Osteocyte (in vitro differentiated cells): ENCODE measurements around the gene PABPC1L. TPM values are rescaled to one million over a fixed set of nuclear protein-coding genes. Genes with fewer than 3 reads are reported as not detected.

Experiments
- DNase-seq: peaks from one replicate; pipeline ENCODE4 v3.0.0; 2021; ENCODE audit warnings: mixed read lengths; ENCODE audit not compliant: unreplicated experiment; ENCODE audit errors: extremely low spot score
- H3K27ac Mint-ChIP-seq: one replicate; pipeline ENCODE4 v1.8.0; 2021; ENCODE audit warnings: mild to moderate bottlenecking, mixed read lengths; ENCODE audit not compliant: unreplicated experiment
- H3K27me3 Mint-ChIP-seq: one replicate; pipeline ENCODE4 v1.8.0; 2021; ENCODE audit warnings: mixed read lengths; ENCODE audit not compliant: unreplicated experiment
- H3K36me3 Mint-ChIP-seq: one replicate; pipeline ENCODE4 v1.8.0; 2021; ENCODE audit warnings: mixed read lengths; ENCODE audit not compliant: unreplicated experiment
- H3K4me1 Mint-ChIP-seq: one replicate; pipeline ENCODE4 v1.8.0; 2021; ENCODE audit warnings: mixed read lengths; ENCODE audit not compliant: unreplicated experiment
- H3K4me3 Mint-ChIP-seq: one replicate; pipeline ENCODE4 v1.8.0; 2021; ENCODE audit warnings: mild to moderate bottlenecking, moderate library complexity, mixed read lengths; ENCODE audit not compliant: unreplicated experiment
- H3K9me3 Mint-ChIP-seq: one replicate; pipeline ENCODE4 v1.8.0; 2021; ENCODE audit warnings: mixed read lengths; ENCODE audit not compliant: unreplicated experiment
- total RNA-seq: library from RNA; stranded (reverse); gene quantifications from 2 replicates; pipeline ENCODE4 v1.2.1, GENCODE V29; 2021
- TF ChIP-seq, protein P1 (sequence below): fragments of 200-600 bp; sonication (generic); IDR thresholded peaks from 2 replicates; pipeline ENCODE4 v1.5.0; 2021; ENCODE audit warnings: antibody characterized with exemption, mild to moderate bottlenecking, moderate library complexity

PABPC1L gene
- total RNA-seq, 1 donor from 2014 or later = 65.3 TPM

- DNase-seq = no peak
- Mint-ChIP-seq H3K27me3 (no peaks in the 10 kb centered on the region), H3K9me3 (no peaks in the 10 kb centered on the region), H3K4me3 (no peak overlapping the region), H3K4me1 (peaks cover 44% of the 10 kb centered on the region), H3K27ac (no peak overlapping the region), H3K36me3 (no peaks in the 10 kb centered on the region)
- TF ChIP-seq, protein P1, sequence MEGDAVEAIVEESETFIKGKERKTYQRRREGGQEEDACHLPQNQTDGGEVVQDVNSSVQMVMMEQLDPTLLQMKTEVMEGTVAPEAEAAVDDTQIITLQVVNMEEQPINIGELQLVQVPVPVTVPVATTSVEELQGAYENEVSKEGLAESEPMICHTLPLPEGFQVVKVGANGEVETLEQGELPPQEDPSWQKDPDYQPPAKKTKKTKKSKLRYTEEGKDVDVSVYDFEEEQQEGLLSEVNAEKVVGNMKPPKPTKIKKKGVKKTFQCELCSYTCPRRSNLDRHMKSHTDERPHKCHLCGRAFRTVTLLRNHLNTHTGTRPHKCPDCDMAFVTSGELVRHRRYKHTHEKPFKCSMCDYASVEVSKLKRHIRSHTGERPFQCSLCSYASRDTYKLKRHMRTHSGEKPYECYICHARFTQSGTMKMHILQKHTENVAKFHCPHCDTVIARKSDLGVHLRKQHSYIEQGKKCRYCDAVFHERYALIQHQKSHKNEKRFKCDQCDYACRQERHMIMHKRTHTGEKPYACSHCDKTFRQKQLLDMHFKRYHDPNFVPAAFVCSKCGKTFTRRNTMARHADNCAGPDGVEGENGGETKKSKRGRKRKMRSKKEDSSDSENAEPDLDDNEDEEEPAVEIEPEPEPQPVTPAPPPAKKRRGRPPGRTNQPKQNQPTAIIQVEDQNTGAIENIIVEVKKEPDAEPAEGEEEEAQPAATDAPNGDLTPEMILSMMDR = no peak
These were observed 52.6 kb downstream of the PABPC1L start for GRCh38 chr20:44962483-44962882.

- DNase-seq = no peak
- H3K36me3 Mint-ChIP-seq = no peaks in the 10 kb centered on the region
- H3K27ac Mint-ChIP-seq = no peak overlapping the region
- no peak overlapping the region for H3K4me3 Mint-ChIP-seq
- H3K9me3 Mint-ChIP-seq = no peaks in the 10 kb centered on the region
- peaks cover 45% of the 10 kb centered on the region for H3K4me1 Mint-ChIP-seq
- TF ChIP-seq, protein P1 = no peak
- no peaks in the 10 kb centered on the region for H3K27me3 Mint-ChIP-seq
These were observed 53.7 kb downstream of the PABPC1L start for GRCh38 chr20:44963325-44964215.

DNA sequence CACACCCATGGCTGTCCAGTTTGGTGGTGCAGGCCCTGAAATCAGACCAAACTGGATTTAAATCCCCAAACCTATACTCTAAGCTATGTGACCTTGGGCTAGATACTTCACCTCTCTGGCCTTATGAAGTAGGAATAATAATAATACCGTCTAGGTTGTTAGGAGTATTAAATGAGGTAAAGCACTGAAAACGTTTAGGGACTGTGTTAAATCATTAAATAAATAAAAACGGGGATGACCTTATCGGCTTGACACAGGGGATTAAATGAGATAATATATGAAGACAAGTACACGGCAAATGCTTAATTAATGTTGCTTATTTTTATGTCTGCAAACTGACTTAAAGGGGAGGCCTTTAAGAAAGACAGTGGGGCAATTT lies 55.8 kb downstream of the PABPC1L start:
- no peaks in the 10 kb centered on the region for H3K9me3 Mint-ChIP-seq
- H3K4me3 Mint-ChIP-seq = peak overlapping the region; percentile 99
- TF ChIP-seq, protein P1 = no peak
- H3K27me3 Mint-ChIP-seq = no peaks in the 10 kb centered on the region
- H3K4me1 Mint-ChIP-seq = peaks cover 40% of the 10 kb centered on the region
- peak overlapping the region; percentile 86 for H3K27ac Mint-ChIP-seq
- no peak for DNase-seq
- no peaks in the 10 kb centered on the region for H3K36me3 Mint-ChIP-seq

DNA sequence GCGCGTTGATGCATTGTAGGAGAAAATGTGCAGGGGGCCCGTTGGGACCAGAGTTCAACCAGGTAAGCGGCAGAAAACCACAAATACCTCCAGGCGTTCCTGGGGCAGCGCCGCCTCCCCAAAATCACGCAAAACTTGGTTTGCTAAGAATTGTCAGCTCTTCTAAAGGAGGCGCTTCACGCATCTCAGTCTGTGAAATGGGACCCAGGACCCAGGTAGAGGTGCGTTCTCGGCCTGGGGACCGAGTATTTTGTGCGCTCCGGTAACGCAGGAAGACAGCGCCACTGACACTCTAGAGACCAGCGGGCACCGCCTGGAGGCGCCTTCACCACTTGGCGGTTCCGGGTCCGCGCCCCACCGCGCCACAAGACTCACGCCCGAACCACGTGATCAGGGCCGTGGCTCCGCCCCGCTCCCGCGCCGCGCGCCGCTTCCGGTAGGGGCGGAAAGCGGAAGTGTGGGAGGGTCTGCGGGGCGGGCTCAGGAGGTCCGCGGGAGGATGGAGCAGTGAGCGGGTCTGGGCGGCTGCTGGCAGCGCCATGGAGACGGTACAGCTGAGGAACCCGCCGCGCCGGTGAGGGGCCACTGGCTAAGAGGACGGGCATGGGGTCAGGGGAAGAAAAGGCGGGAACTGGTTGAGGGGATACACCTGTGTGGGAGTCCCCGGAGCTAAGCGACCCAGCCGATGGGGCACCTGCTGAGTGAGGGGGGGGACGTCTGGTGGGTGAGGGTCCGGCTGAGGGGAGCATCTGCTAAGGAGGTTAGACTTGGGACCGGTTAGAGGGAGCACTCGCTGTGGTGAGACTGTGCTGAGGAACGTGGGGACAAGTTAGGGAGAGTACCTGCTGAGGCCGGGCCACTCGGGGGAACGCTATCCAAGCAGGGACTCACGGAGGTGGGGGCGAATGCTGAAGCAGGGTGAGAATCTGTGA lies 56.4 kb downstream of the PABPC1L start, which contains the start of gene STK4:
Gene STK4 (plus strand): TSS at position 483 of the 932 bp plus-strand sequence. CDS start 57 bp downstream, at position 540.
- Mint-ChIP-seq H3K27me3 (no peaks in the 10 kb centered on the region), H3K36me3 (peaks cover under 1% of the 10 kb centered on the region), H3K4me1 (peaks cover 42% of the 10 kb centered on the region), H3K4me3 (peak within 1 kb of the TSS; percentile 99), H3K9me3 (no peaks in the 10 kb centered on the region), H3K27ac (peak within 1 kb of the TSS; percentile 86)
- DNase-seq = peak; percentile 97
- TF ChIP-seq, protein P1 = peak; percentile 48
